ENCODE results near the gene ODF4. TPM values are rescaled to one million over a fixed set of nuclear protein-coding genes. Genes with fewer than 3 reads are reported as not detected.

ODF4 gene
- total and polyA plus RNA-seq, 2 donors from 2014 or later, result not detected

DNA sequence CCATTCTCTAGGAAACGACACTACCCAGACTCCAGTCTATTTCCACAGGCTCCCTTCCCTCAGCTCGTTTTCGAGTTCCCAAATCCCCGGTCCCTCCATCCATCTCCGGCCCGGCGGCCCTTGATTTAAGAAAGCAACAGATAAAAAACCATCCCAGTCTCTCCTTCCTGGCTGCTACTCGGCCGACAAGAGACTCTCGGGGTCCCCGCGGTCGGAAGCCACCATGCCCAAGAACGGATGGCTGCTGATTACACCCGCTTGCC is 43.2 kb downstream of the ODF4 start:
- Histone ChIP-seq H3K4me1 (ENCODE audit: control insufficient read depth in 2 of 3, insufficient read depth in 2 of 3, low read depth in 1 of 3, low read length in 3 of 3) (peaks cover 5 to 26% (median 22%) of the 10 kb centered on the region in 3 donors), H3K4me3 (ENCODE audit: low read length in 3 of 3) (peak overlapping the region; percentile 87 to 99 (median 97)), H3K27me3 (ENCODE audit: control insufficient read depth, insufficient read depth, low read length) (no peaks in the 10 kb centered on the region), H3K36me3 (ENCODE audit: control insufficient read depth in 2 of 3, insufficient read depth in 3 of 3, low read length in 3 of 3) (peaks cover 8 to 34% (median 19%) of the 10 kb centered on the region in 3 donors), H3K9me3 (ENCODE audit: control insufficient read depth in 2 of 3, insufficient read depth in 1 of 3, low read length in 3 of 3) (no peaks in the 10 kb centered on the region), H3K27ac (ENCODE audit: low read depth in 2 of 2, low read length in 2 of 2) (peak overlapping the region in 1 of 2 donors; percentile 78), H3K9ac (ENCODE audit: low read length in 3 of 3) (peak overlapping the region in 2 of 3 donors; percentile 78 to 94)
- FAIRE-seq, result no peak
- intact Hi-C loops (cut with DNase I), result no loop called here
- DNase-seq, result no peak
- no peak for TF ChIP-seq CTCF (IDR thresholded peaks at IDR 0.05; ENCODE audit: borderline replicate concordance, extremely low read depth, insufficient read depth)

GRCh38 chr17:8383143-8383822 is 43.6 kb downstream of the ODF4 start, which contains the start of gene RPL26:
RPL26 (minus strand) TSS chr17:8383193; CDS start chr17:8382310, 883 bp downstream.
- DNase-seq (peak; percentile 98 to 100 (median 99)), FAIRE-seq (peak; percentile 85)
- Histone ChIP-seq H3K27ac (ENCODE audit: low read depth in 2 of 2, low read length in 2 of 2) (peak within 1 kb of the TSS; percentile 78 to 80), H3K9me3 (ENCODE audit: control insufficient read depth in 2 of 3, insufficient read depth in 1 of 3, low read length in 3 of 3) (no peaks in the 10 kb centered on the region), H3K27me3 (ENCODE audit: control insufficient read depth, insufficient read depth, low read length) (no peaks in the 10 kb centered on the region), H3K36me3 (ENCODE audit: control insufficient read depth in 2 of 3, insufficient read depth in 3 of 3, low read length in 3 of 3) (peaks cover 8 to 32% (median 19%) of the 10 kb centered on the region in 3 donors), H3K9ac (ENCODE audit: low read length in 3 of 3) (peak within 1 kb of the TSS; percentile 30 to 94 (median 78)), H3K4me3 (ENCODE audit: low read length in 3 of 3) (peak within 1 kb of the TSS; percentile 87 to 99 (median 97)), H3K4me1 (ENCODE audit: control insufficient read depth in 2 of 3, insufficient read depth in 2 of 3, low read depth in 1 of 3, low read length in 3 of 3) (peaks cover 5 to 26% (median 22%) of the 10 kb centered on the region in 3 donors)
- intact Hi-C loops (cut with DNase I), result no loop called here
- peak; percentile 94 for TF ChIP-seq CTCF (IDR thresholded peaks at IDR 0.05; ENCODE audit: borderline replicate concordance, extremely low read depth, insufficient read depth)

DNA sequence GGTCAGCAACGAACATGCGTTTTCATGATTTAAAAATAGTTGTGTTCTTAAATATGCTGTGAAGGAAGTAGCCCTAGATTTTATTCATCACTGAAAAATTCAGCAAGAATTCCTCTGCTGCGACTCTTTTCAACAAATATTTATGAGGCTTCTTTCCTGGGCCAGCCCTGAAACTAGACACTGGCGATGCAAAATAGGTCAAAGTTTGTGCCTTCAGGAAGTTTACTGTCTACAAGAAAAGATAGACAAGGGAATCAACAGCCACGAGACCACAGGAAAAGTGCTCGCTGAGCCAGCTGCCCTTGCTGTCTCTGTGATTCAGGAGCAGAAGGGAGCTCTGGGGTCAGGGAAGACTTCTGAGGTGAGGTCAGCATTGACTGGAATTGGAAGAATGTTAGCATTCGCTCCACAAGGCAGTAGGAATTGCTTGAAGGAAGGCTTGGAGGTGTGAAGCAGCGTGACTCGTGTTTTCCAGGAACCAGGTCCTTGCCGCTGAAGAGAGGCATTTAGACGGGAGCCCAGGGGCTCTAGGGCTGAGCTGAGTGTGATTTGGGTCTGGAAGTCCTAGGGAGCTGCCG is 45.2 kb downstream of the ODF4 start:
- Histone ChIP-seq H3K9ac (ENCODE audit: low read length in 3 of 3) (peak overlapping the region in 1 of 3 donors; percentile 19), H3K27ac (ENCODE audit: low read depth in 2 of 2, low read length in 2 of 2) (peak overlapping the region in 1 of 2 donors; percentile 48), H3K9me3 (ENCODE audit: control insufficient read depth in 2 of 3, insufficient read depth in 1 of 3, low read length in 3 of 3) (no peaks in the 10 kb centered on the region), H3K4me1 (ENCODE audit: control insufficient read depth in 2 of 3, insufficient read depth in 2 of 3, low read depth in 1 of 3, low read length in 3 of 3) (peaks cover 5 to 26% (median 22%) of the 10 kb centered on the region in 3 donors), H3K4me3 (ENCODE audit: low read length in 3 of 3) (peak overlapping the region in 1 of 3 donors; percentile 99), H3K36me3 (ENCODE audit: control insufficient read depth in 2 of 3, insufficient read depth in 3 of 3, low read length in 3 of 3) (peaks cover 5 to 16% (median 14%) of the 10 kb centered on the region in 3 donors), H3K27me3 (ENCODE audit: control insufficient read depth, insufficient read depth, low read length) (no peaks in the 10 kb centered on the region)
- intact Hi-C loops (cut with DNase I), result no loop called here
- DNase-seq (peak in 1 of 5 donors; percentile 35), FAIRE-seq (no peak)
- no peak for TF ChIP-seq CTCF (IDR thresholded peaks at IDR 0.05; ENCODE audit: borderline replicate concordance, extremely low read depth, insufficient read depth)
